SK-N-SH (cell line): ENCODE data around the gene PHOSPHO1. TPM values are rescaled to one million over a fixed set of nuclear protein-coding genes. Genes with fewer than 3 reads are reported as not detected.

Experiments
- CTCF ChIA-PET: fragments of 300-600, 350-600 bp; formaldehyde crosslinking; extraction: SDS; loops from one replicate; lab custom pipeline; 2021; lab: Yijun Ruan, JAX
- POLR2A ChIA-PET: fragments of 350-600 bp; sonication (Branson Sonifier 250); formaldehyde crosslinking; extraction: SDS; loops from one replicate; lab custom pipeline; 2020; ENCODE audit warnings: antibody characterized with exemption, inconsistent platforms; lab: Yijun Ruan, JAX
- DNase-seq: peaks from one replicate; pipeline ENCODE4 v3.0.0; 2012
- H2AFZ ChIP-seq: fragments of 200-600 bp; sonication (generic); 2 replicates; pipeline ENCODE4 v1.8.1; 2016; ENCODE audit warnings: antibody characterized with exemption, mild to moderate bottlenecking, low read depth
- H3F3A ChIP-seq: fragments of 200-600 bp; sonication (generic); replicated peaks from 2 replicates; pipeline ENCODE3; 2016; ENCODE audit warnings: antibody characterized with exemption, mild to moderate bottlenecking; ENCODE audit not compliant: insufficient read depth
- H3K27ac ChIP-seq, 2 experiments: fragments of 200-500 bp in 1 of 2; fragments of 200-600 bp in 1 of 2; sonication (Bioruptor generic) in 1 of 2; sonication (generic), shearing (Covaris generic) in 1 of 2; 2 replicates each; pipeline versions ENCODE4 v1.5.1 to v1.6.1; 2014 to 2016; ENCODE audit warnings: low read depth in 2 of 2, inconsistent platforms in 1 of 2, low read length in 1 of 2, mild to moderate bottlenecking in 1 of 2, mixed read lengths in 1 of 2
- H3K27me3 ChIP-seq: fragments of 200-600 bp; sonication (generic), shearing (Covaris generic); 2 replicates; pipeline ENCODE4 v1.6.1; 2016; ENCODE audit warnings: mixed run types; ENCODE audit not compliant: insufficient read depth
- H3K36me3 ChIP-seq, 2 experiments: fragments of 200-500 bp in 1 of 2; fragments of 200-600 bp in 1 of 2; sonication (Bioruptor generic) in 1 of 2; sonication (generic) in 1 of 2; replicated peaks in 1 of 2; 2 replicates each; pipeline versions ENCODE3 to v1.5.1; 2014 to 2016; ENCODE audit warnings: low read length in 1 of 2, mild to moderate bottlenecking in 1 of 2; ENCODE audit not compliant: insufficient read depth in 2 of 2, control insufficient read depth in 1 of 2
- H3K4me1 ChIP-seq, 2 experiments: fragments of 200-500 bp in 1 of 2; fragments of 200-600 bp in 1 of 2; sonication (Bioruptor generic) in 1 of 2; sonication (generic), shearing (Covaris generic) in 1 of 2; 2 replicates each; pipeline versions ENCODE4 v1.5.1 to v1.6.1; 2014 to 2016; ENCODE audit warnings: low read depth in 1 of 2, low read length in 1 of 2, mixed run types in 1 of 2; ENCODE audit not compliant: insufficient read depth in 2 of 2, control insufficient read depth in 1 of 2
- H3K4me2 ChIP-seq: fragments of 200-600 bp; sonication (generic), shearing (Covaris generic); 2 replicates; pipeline ENCODE4 v1.6.1; 2017; ENCODE audit warnings: mixed run types
- H3K4me3 ChIP-seq, 2 experiments: fragments of 200-500 bp in 1 of 2; fragments of 200-600 bp in 1 of 2; sonication (Bioruptor generic) in 1 of 2; sonication (generic), shearing (Covaris generic) in 1 of 2; 2 replicates each; pipeline versions ENCODE4 v1.5.1 to v1.8.1; 2014 to 2016; ENCODE audit warnings: low read depth in 2 of 2, inconsistent platforms in 1 of 2, low read length in 1 of 2, mild to moderate bottlenecking in 1 of 2, mixed read lengths in 1 of 2, moderate library complexity in 1 of 2
- H3K79me2 ChIP-seq: fragments of 200-600 bp; sonication (generic); 2 replicates; pipeline ENCODE4 v1.8.1; 2017; ENCODE audit warnings: mild to moderate bottlenecking; ENCODE audit not compliant: insufficient read depth
- H3K9ac ChIP-seq: fragments of 200-600 bp; sonication (generic); 2 replicates; pipeline ENCODE4 v1.6.1; 2017; ENCODE audit warnings: mixed run types
- H3K9me2 ChIP-seq: fragments of 200-600 bp; sonication (generic); 2 replicates; pipeline ENCODE4 v1.6.1; 2017; ENCODE audit warnings: mixed run types
- H3K9me3 ChIP-seq: fragments of 200-600 bp; sonication (generic); 2 replicates; pipeline ENCODE4 v1.6.1; 2017; ENCODE audit warnings: mixed run types, mild to moderate bottlenecking, moderate library complexity
- H4K20me1 ChIP-seq: fragments of 200-600 bp; sonication (generic); 2 replicates; pipeline ENCODE4 v1.6.1; 2017; ENCODE audit warnings: mild to moderate bottlenecking, mixed run types; ENCODE audit not compliant: insufficient read depth
- CHD2 ChIP-seq: fragments of 150-350 bp; IDR thresholded peaks from 2 replicates; pipeline ENCODE4 v1.6.1; 2018; ENCODE audit warnings: low read length; ENCODE audit not compliant: partially characterized antibody
- FOXJ3 ChIP-seq: sonication (generic); formaldehyde crosslinking; IDR thresholded peaks from 2 replicates; pipeline ENCODE4 v1.5.1; 2020; ENCODE audit warnings: mild to moderate bottlenecking, missing genetic modification reagents
- MEF2A ChIP-seq: IDR thresholded peaks from 2 replicates; pipeline ENCODE4 v1.4.0; 2012; ENCODE audit warnings: low read depth, borderline replicate concordance
- MXI1 ChIP-seq: IDR thresholded peaks from 2 replicates; pipeline ENCODE4 v1.6.1; 2012; ENCODE audit warnings: mild to moderate bottlenecking, low read depth, low read length, improper control_type of control experiment
- NFIC ChIP-seq: IDR thresholded peaks from 2 replicates; pipeline ENCODE4 v1.4.0; 2012; ENCODE audit warnings: borderline replicate concordance
- NRF1 ChIP-seq: IDR thresholded peaks from 2 replicates; pipeline ENCODE4 v1.6.1; 2012; ENCODE audit warnings: low read depth, mild to moderate bottlenecking, low read length
- POLR2AphosphoS5 ChIP-seq: IDR thresholded peaks from 2 replicates; pipeline ENCODE4 v1.6.1; 2012; ENCODE audit warnings: low read depth, low read length
- RFX5 ChIP-seq: IDR thresholded peaks from 2 replicates; pipeline ENCODE4 v1.6.1; 2012; ENCODE audit warnings: mild to moderate bottlenecking, improper control_type of control experiment, low read length
- WGBS: methylation state at CpG from one replicate; pipeline ENCODE4 v1.1.6; 2017; ENCODE audit warnings: low lambda C conversion rate; 5-methylcytosine and 5-hydroxymethylcytosine counted together
- polyA plus RNA-seq, 3 experiments: library from polyadenylated mRNA; depleted of rRNA; stranded (reverse); fragments of >200 nt; gene quantifications; 2 replicates each; pipeline ENCODE4 v1.2.3, GENCODE V29; 2012
- TF ChIP-seq, protein P1 (sequence below): IDR thresholded peaks from 2 replicates; pipeline ENCODE4 v1.4.0; 2012; ENCODE audit warnings: low read depth, borderline replicate concordance
- TF ChIP-seq, protein P2 (sequence below): IDR thresholded peaks from 2 replicates; pipeline ENCODE4 v1.4.0; 2012; ENCODE audit warnings: low read depth
- TF ChIP-seq, protein P3 (sequence below): IDR thresholded peaks from 2 replicates; pipeline ENCODE4; 2012
- TF ChIP-seq, protein P4 (sequence below): fragments of 150-350 bp; IDR thresholded peaks from 2 replicates; pipeline ENCODE4 v1.6.1; 2017; ENCODE audit warnings: antibody characterized with exemption, low read length, low read depth, borderline replicate concordance
- TF ChIP-seq, protein P5 (sequence below): fragments of 200-600 bp; sonication (generic); IDR thresholded peaks from 2 replicates; pipeline ENCODE4 v1.6.1; 2017; ENCODE audit warnings: antibody characterized with exemption, mild to moderate bottlenecking, moderate library complexity

The PHOSPHO1 gene
- polyA plus RNA-seq, 1 of the 3 experiments (the other 2 are of a cell fraction): not detected

DNA sequence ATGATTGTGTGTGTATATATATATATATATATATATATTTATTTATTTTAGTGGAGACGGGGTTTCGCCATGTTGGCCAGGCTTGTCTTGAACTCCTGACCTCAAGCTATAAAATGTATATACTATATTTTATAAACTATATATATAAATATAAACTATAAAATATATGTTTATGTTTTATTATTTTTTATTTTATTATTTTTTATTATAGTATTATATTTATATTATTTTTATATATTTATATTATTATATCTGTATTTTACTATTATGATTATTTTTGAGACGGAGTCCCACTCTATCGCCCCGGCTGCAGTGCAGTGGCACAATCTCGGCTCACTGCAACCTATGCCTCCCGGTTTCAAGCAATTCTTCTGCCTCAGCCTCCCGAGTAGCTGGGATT is 10.5 kb upstream of the PHOSPHO1 start:
- no peak overlapping the region for H3K9ac ChIP-seq
- no peaks in the 10 kb centered on the region for H3K9me3 ChIP-seq
- H2AFZ ChIP-seq: no peak overlapping the region
- H4K20me1 ChIP-seq: no peaks in the 10 kb centered on the region
- H3K79me2 ChIP-seq: no peaks in the 10 kb centered on the region
- ChIA-PET CTCF (interaction anchor here (1.6 to 4.2 kb wide), 2 partner anchors 13 to 17 kb away, joined by 3 to 36 read pairs; no protein-coding TSS in a partner anchor), POLR2A (no interaction called here)
- H3K4me3 ChIP-seq: no peak overlapping the region
- no peaks in the 10 kb centered on the region for H3K4me1 ChIP-seq
- no peaks in the 10 kb centered on the region for H3K36me3 ChIP-seq
- whole genome bisulfite sequencing: 49% methylated on average over 8 of the region's 8 CpGs
- no peaks in the 10 kb centered on the region for H3F3A ChIP-seq
- no peak overlapping the region for H3K4me2 ChIP-seq
- no peak for DNase-seq
- no peak overlapping the region for H3K27ac ChIP-seq
- H3K9me2 ChIP-seq: no peaks in the 10 kb centered on the region
- TF ChIP-seq RFX5: no peak
- no peak for TF ChIP-seq NRF1
- TF ChIP-seq CHD2: no peak
- no peak for TF ChIP-seq MXI1
- TF ChIP-seq, protein P1, sequence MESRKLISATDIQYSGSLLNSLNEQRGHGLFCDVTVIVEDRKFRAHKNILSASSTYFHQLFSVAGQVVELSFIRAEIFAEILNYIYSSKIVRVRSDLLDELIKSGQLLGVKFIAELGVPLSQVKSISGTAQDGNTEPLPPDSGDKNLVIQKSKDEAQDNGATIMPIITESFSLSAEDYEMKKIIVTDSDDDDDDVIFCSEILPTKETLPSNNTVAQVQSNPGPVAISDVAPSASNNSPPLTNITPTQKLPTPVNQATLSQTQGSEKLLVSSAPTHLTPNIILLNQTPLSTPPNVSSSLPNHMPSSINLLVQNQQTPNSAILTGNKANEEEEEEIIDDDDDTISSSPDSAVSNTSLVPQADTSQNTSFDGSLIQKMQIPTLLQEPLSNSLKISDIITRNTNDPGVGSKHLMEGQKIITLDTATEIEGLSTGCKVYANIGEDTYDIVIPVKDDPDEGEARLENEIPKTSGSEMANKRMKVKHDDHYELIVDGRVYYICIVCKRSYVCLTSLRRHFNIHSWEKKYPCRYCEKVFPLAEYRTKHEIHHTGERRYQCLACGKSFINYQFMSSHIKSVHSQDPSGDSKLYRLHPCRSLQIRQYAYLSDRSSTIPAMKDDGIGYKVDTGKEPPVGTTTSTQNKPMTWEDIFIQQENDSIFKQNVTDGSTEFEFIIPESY: no peak
- TF ChIP-seq, protein P2, sequence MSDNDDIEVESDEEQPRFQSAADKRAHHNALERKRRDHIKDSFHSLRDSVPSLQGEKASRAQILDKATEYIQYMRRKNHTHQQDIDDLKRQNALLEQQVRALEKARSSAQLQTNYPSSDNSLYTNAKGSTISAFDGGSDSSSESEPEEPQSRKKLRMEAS: no peak
- TF ChIP-seq, protein P3, sequence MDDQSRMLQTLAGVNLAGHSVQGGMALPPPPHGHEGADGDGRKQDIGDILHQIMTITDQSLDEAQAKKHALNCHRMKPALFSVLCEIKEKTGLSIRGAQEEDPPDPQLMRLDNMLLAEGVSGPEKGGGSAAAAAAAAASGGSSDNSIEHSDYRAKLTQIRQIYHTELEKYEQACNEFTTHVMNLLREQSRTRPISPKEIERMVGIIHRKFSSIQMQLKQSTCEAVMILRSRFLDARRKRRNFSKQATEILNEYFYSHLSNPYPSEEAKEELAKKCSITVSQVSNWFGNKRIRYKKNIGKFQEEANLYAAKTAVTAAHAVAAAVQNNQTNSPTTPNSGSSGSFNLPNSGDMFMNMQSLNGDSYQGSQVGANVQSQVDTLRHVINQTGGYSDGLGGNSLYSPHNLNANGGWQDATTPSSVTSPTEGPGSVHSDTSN: no peak
- TF ChIP-seq POLR2AphosphoS5: no peak
- TF ChIP-seq NFIC: no peak
- no peak for TF ChIP-seq FOXJ3 (CRISPR knock-in tag)
- TF ChIP-seq, protein P4, sequence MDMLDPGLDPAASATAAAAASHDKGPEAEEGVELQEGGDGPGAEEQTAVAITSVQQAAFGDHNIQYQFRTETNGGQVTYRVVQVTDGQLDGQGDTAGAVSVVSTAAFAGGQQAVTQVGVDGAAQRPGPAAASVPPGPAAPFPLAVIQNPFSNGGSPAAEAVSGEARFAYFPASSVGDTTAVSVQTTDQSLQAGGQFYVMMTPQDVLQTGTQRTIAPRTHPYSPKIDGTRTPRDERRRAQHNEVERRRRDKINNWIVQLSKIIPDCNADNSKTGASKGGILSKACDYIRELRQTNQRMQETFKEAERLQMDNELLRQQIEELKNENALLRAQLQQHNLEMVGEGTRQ: no peak
- TF ChIP-seq MEF2A: no peak
- TF ChIP-seq, protein P5, sequence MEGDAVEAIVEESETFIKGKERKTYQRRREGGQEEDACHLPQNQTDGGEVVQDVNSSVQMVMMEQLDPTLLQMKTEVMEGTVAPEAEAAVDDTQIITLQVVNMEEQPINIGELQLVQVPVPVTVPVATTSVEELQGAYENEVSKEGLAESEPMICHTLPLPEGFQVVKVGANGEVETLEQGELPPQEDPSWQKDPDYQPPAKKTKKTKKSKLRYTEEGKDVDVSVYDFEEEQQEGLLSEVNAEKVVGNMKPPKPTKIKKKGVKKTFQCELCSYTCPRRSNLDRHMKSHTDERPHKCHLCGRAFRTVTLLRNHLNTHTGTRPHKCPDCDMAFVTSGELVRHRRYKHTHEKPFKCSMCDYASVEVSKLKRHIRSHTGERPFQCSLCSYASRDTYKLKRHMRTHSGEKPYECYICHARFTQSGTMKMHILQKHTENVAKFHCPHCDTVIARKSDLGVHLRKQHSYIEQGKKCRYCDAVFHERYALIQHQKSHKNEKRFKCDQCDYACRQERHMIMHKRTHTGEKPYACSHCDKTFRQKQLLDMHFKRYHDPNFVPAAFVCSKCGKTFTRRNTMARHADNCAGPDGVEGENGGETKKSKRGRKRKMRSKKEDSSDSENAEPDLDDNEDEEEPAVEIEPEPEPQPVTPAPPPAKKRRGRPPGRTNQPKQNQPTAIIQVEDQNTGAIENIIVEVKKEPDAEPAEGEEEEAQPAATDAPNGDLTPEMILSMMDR: no peak
- peaks cover 61% of the 10 kb centered on the region for H3K27me3 ChIP-seq
